Panc1 (cell line): ENCODE results near the gene ABCG1.

Experiments
- CTCF ChIP-seq: fragments of 450-650 bp; IDR thresholded peaks from 2 replicates; pipeline ENCODE4 v1.5.1; 2017; ENCODE audit warnings: mild to moderate bottlenecking
- POLR2AphosphoS5 ChIP-seq: IDR thresholded peaks from 2 replicates; pipeline ENCODE4 v1.6.1; 2012; ENCODE audit warnings: mild to moderate bottlenecking, low read depth, low read length, moderate library complexity

GRCh38 chr21:42262831-42263231, 43.9 kb downstream of the ABCG1 start:
- TF ChIP-seq CTCF (no peak), POLR2AphosphoS5 (no peak)
